Measurements from ENCODE around the gene COL20A1.

The COL20A1 gene

GRCh38 chr20:63356931-63357879 is 64.2 kb downstream of the COL20A1 start:
- ChIA-PET CTCF (no interaction called here), POLR2A (interaction anchor here (0.7 kb wide), 1 partner anchor 29 kb away, joined by 3 read pairs; no protein-coding TSS in a partner anchor)
- DNase-seq (ENCODE audit: low read depth, low spot score), result no peak
- no peak overlapping the region for H3K4me3 ChIP-seq (ENCODE audit: low read depth, low read length)
- TF ChIP-seq CTCF (IDR thresholded peaks at IDR 0.05; ENCODE audit: insufficient read depth, low read length, missing control alignments), result no peak

- no peak for DNase-seq (ENCODE audit: low read depth, low spot score)
- H3K4me3 ChIP-seq (ENCODE audit: low read depth, low read length), result no peak overlapping the region
- TF ChIP-seq CTCF (IDR thresholded peaks at IDR 0.05; ENCODE audit: insufficient read depth, low read length, missing control alignments), result no peak
- ChIA-PET POLR2A (no interaction called here), CTCF (no interaction called here)
Observed at GRCh38 chr20:63357921-63358905, 65.2 kb downstream of the COL20A1 start.

- no peak for TF ChIP-seq CTCF (IDR thresholded peaks at IDR 0.05; ENCODE audit: insufficient read depth, low read length, missing control alignments)
- POLR2A ChIA-PET, result no interaction called here
- CTCF ChIA-PET, result no interaction called here
- no peak overlapping the region for H3K4me3 ChIP-seq (ENCODE audit: low read depth, low read length)
- DNase-seq (ENCODE audit: low read depth, low spot score), result no peak
Observed at GRCh38 chr20:63359164-63359934, 66.4 kb downstream of the COL20A1 start.

- POLR2A ChIA-PET, result no interaction called here
- no peak for TF ChIP-seq CTCF (IDR thresholded peaks at IDR 0.05; ENCODE audit: insufficient read depth, low read length, missing control alignments)
- DNase-seq (ENCODE audit: low read depth, low spot score), result no peak
- no peak overlapping the region for H3K4me3 ChIP-seq (ENCODE audit: low read depth, low read length)
- CTCF ChIA-PET, result no interaction called here
Observed at GRCh38 chr20:63359937-63360849, 67.2 kb downstream of the COL20A1 start.

GRCh38 chr20:63360850-63361518 is 68.0 kb downstream of the COL20A1 start, which contains the start of gene CHRNA4:
Gene CHRNA4 (minus strand): TSS chr20:63361349. CDS start chr20:63361165, 184 bp downstream.
- no peak within 1 kb of the TSS for H3K4me3 ChIP-seq (ENCODE audit: low read depth, low read length)
- CTCF ChIA-PET, result no interaction called here

More at GRCh38 chr20:63360850-63361518, 68.0 kb downstream of the COL20A1 start, which contains the start of gene CHRNA4:
- no peak for DNase-seq (ENCODE audit: low read depth, low spot score)
- POLR2A ChIA-PET, result no interaction called here
- TF ChIP-seq CTCF (IDR thresholded peaks at IDR 0.05; ENCODE audit: insufficient read depth, low read length, missing control alignments), result no peak
